Stomach (tissue), 9 donors: ENCODE data around the gene PCNX3. TPM values are rescaled to one million over a fixed set of nuclear protein-coding genes. Genes with fewer than 3 reads are reported as not detected.

Experiments used
- DNase-seq, 2 donors: peaks; one replicate each; pipeline versions ENCODE4 v3.0.0 to v3.0.0-alpha.2; 2013 to 2019
- H3K27ac ChIP-seq, 5 donors: fragments of 200-600 bp in 4 of 5; sonication (generic) in 4 of 5; one replicate each; pipeline ENCODE4 v1.5.1; 2013 to 2019; ENCODE audit warnings: mild to moderate bottlenecking in 1 of 5, moderate library complexity in 1 of 5
- H3K27me3 ChIP-seq, 3 donors: fragments of 200-600 bp; sonication (generic); one replicate each; pipeline ENCODE4 v1.5.1; 2017 to 2019; ENCODE audit warnings: mixed run types in 1 of 3
- H3K36me3 ChIP-seq, 4 donors: fragments of 200-600 bp; sonication (generic); 1 replicate in 3 of 4; 2 replicates in 1 of 4; pipeline ENCODE4 v1.5.1; 2016 to 2019
- H3K4me1 ChIP-seq, 4 donors: fragments of 200-600 bp; sonication (generic); one replicate each; pipeline ENCODE4 v1.5.1; 2016 to 2019
- H3K4me3 ChIP-seq, 4 donors: fragments of 200-600 bp; sonication (generic) in 3 of 4; one replicate each; pipeline ENCODE4 v1.5.1; 2016 to 2019; ENCODE audit warnings: mild to moderate bottlenecking in 1 of 4
- H3K9me3 ChIP-seq, 4 donors: fragments of 200-600 bp; sonication (generic); one replicate each; pipeline ENCODE4 v1.5.1; 2016 to 2019
- EP300 ChIP-seq: sonication (generic); formaldehyde crosslinking; IDR thresholded peaks from one replicate; pipeline ENCODE4 v1.6.1; 2017; ENCODE audit warnings: antibody characterized with exemption
- POLR2A ChIP-seq, 4 donors: fragments of 450-650 bp; IDR thresholded peaks; one replicate each; pipeline ENCODE4 v1.6.1; 2016; ENCODE audit warnings: antibody characterized with exemption in 4 of 4, control low read depth in 2 of 4, mild to moderate bottlenecking in 1 of 4, moderate library complexity in 1 of 4
- POLR2AphosphoS5 ChIP-seq, 3 donors: sonication (generic); formaldehyde crosslinking; IDR thresholded peaks; one replicate each; pipeline ENCODE4 v1.6.1; 2016; ENCODE audit warnings: antibody characterized with exemption in 3 of 3
- WGBS, 5 donors: extraction: QIAGEN DNeasy Blood & Tissue Kit in 3 of 5; methylation state at CpG; one replicate each; pipeline versions ENCODE4 v1.1.5 to v1.1.7; 2013 to 2018; 5-methylcytosine and 5-hydroxymethylcytosine counted together
- intact Hi-C: fragments of 100-400 bp; cut with DNase I; formaldehyde crosslinking; loops from one replicate; pipeline ENCODE4 v1.15.1; 2023; ENCODE audit warnings: low total_unique reads
- polyA plus RNA-seq, 3 donors: library from polyadenylated mRNA; stranded (reverse); fragments of 200-250 nt; gene quantifications; one replicate each; pipeline ENCODE4 v1.2.3, GENCODE V29; 2013
- total RNA-seq, 5 donors: library from RNA; depleted of rRNA; stranded (reverse); fragments of >200 nt; gene quantifications; one replicate each; pipeline versions ENCODE4 v1.1.0 to v1.2.3, GENCODE V29; 2014 to 2016
- TF ChIP-seq, protein P1 (sequence below), 7 experiments: fragments of 450-650 bp in 4 of 7; fragments of 200-600 bp in 3 of 7; sonication (generic) in 3 of 7; IDR thresholded peaks; one replicate each; pipeline ENCODE4 v1.5.1; 2016 to 2019; ENCODE audit warnings: antibody characterized with exemption in 7 of 7, control low read depth in 2 of 7, mild to moderate bottlenecking in 1 of 7
- donor health status: healthy with polysubstance abuse.
- donor health status: Bipolar disorder and iron deficiency.
- donor health status: healthy.

PCNX3 gene
- total and polyA plus RNA-seq, 8 donors, result 4.6 to 76.2 (median 22.0) TPM

DNA sequence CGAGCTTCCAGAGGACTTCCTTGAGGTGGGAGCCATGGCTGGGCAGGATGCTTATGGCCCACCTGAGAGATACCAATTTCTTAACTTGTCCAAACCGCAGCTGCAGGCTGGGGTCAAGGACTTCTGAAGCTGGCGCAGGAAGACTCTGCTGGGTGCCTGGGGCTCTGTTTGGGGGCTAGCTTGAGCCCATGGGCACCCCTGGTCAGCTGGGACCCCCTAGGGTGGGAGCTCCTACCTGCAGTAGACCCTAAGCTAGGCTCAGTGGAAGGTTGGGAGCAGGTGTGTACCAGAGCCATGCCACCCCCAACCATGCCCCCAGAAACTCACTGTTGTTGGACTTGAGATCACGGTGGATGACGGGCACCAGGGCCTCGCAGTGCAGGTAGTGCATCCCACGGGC lies 2.9 kb upstream of the PCNX3 start:
- H3K27me3 ChIP-seq, result no peaks in the 10 kb centered on the region
- H3K36me3 ChIP-seq, result peaks cover 7 to 60% (median 48%) of the 10 kb centered on the region in 4 donors
- H3K9me3 ChIP-seq, result no peaks in the 10 kb centered on the region
- 48 to 57% (median 55%) methylated on average over 5 to 7 of the region's 7 CpGs for WGBS, 5 donors
- H3K27ac ChIP-seq, result peak overlapping the region in 4 of 5 donors; percentile 93 to 99 (median 96)
- TF ChIP-seq EP300, result no peak
- no peak for TF ChIP-seq POLR2A (IDR thresholded peaks at IDR 0.05)
- no peak for TF ChIP-seq POLR2AphosphoS5 (IDR thresholded peaks at IDR 0.05)
- TF ChIP-seq, protein P1, sequence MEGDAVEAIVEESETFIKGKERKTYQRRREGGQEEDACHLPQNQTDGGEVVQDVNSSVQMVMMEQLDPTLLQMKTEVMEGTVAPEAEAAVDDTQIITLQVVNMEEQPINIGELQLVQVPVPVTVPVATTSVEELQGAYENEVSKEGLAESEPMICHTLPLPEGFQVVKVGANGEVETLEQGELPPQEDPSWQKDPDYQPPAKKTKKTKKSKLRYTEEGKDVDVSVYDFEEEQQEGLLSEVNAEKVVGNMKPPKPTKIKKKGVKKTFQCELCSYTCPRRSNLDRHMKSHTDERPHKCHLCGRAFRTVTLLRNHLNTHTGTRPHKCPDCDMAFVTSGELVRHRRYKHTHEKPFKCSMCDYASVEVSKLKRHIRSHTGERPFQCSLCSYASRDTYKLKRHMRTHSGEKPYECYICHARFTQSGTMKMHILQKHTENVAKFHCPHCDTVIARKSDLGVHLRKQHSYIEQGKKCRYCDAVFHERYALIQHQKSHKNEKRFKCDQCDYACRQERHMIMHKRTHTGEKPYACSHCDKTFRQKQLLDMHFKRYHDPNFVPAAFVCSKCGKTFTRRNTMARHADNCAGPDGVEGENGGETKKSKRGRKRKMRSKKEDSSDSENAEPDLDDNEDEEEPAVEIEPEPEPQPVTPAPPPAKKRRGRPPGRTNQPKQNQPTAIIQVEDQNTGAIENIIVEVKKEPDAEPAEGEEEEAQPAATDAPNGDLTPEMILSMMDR (IDR thresholded peaks at IDR 0.05), result no peak
- DNase-seq, result no peak
- peak overlapping the region; percentile 65 to 98 (median 79) for H3K4me3 ChIP-seq
- H3K4me1 ChIP-seq, result peaks cover 58 to 77% (median 71%) of the 10 kb centered on the region in 4 donors
- intact Hi-C loops, result no loop called here

DNA sequence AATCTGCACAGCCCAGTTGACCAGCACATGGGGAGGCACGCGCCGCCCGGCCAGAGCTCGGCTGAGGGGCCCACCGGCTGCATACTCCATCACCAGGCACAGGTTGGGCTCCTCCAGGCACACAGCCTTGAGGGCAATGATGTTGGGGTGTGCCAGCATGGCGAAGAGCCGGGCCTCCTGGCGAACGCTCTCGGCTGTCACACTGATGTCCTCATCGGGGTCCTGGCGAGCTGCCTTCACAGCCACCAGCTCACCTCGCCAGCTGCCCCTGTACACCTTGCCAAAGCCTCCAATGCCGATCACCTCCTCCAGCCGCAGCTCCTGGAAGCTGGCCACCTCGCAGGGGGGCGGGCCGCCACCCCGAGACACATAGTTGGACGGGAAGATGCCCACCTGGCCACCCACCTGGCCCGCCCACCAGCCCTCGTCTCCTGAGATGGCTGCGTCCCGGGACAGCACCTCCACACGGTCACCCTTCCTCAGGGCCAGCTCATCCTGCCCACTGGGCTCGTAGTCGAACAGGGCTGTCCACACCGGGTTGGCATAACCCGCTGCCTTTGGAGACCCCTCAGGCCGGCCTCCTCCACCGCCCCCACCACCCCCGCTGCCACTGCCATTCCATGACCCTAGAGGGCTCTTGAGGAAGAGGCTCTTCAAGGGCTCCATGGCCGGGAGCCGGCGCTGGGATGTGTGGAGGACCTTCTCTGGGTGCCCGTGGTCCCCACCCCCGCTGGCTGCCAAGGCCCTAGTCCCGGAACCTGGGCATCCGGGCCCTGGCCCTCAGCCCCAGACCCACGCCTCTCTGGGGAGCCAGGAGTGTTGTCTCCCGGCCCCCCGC lies 2.3 kb upstream of the PCNX3 start:
- no peaks in the 10 kb centered on the region for H3K27me3 ChIP-seq
- peak; percentile 42 to 50 for DNase-seq
- TF ChIP-seq EP300, result no peak
- TF ChIP-seq POLR2AphosphoS5 (IDR thresholded peaks at IDR 0.05), result no peak
- TF ChIP-seq POLR2A (IDR thresholded peaks at IDR 0.05), result no peak
- TF ChIP-seq, protein P1 (IDR thresholded peaks at IDR 0.05), result no peak
- H3K4me3 ChIP-seq, result peak overlapping the region; percentile 65 to 98 (median 79)
- H3K4me1 ChIP-seq, result peaks cover 56 to 75% (median 68%) of the 10 kb centered on the region in 4 donors
- WGBS, 5 donors, result 10 to 24% (median 14%) methylated on average over 21 to 43 of the region's 43 CpGs
- H3K9me3 ChIP-seq, result no peaks in the 10 kb centered on the region
- H3K27ac ChIP-seq, result peak overlapping the region; percentile 93 to 99 (median 95)
- intact Hi-C loops, result no loop called here
- H3K36me3 ChIP-seq, result peaks cover 13 to 60% (median 49%) of the 10 kb centered on the region in 4 donors

DNA sequence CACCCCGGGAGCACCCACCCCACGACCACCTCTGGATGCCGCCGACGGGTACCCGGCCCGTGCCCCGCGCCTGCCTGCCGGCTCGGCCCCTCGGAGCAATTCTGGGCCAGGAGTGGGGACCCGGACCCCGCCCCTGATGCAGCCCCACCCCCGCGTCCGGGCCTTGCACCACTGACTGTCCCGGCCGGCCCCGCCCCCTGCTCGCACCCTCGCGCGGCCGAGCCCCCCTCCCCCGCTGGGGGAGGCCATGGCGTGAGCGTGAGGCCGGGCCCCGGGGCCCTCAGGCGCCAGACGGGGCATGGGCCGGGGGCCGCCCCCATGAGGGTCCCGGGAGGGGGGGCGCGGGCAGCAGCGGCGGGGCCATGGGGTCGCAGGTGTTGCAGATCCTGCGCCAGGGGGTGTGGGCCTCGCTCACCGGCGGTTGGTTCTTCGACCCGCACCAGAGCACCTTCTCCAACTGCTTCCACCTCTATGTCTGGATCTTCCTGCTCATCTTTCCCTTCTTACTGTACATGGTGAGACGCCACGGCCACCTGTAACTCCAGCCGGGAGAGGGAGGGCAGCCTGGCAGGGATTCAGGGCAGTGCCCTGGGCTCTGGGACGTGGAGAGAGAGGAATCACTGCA lies 486 bp downstream of the PCNX3 start:
- peaks cover 35 to 60% (median 52%) of the 10 kb centered on the region in 4 donors for H3K36me3 ChIP-seq
- no peaks in the 10 kb centered on the region for H3K27me3 ChIP-seq

DNA sequence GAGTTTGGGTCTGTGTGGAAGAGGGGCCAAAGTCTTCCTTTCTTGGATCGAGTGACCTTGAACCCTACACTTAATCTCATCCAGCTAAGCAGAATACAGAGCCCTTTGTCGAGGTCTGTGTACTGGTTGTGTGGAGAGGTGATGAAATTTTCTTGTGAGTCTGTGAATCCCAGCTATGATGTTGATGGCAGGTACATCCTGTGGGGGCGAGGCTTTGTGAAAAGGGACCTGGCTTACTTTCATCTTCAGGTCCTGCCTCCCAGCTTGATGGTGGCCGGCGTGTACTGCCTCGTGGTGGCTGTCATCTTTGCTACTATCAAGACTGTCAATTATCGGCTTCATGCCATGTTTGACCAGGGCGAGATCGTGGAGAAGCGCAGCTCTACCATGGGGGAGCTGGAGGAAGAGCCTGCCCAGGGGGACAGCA lies 1.0 kb downstream of the PCNX3 start:
- TF ChIP-seq, protein P1 (IDR thresholded peaks at IDR 0.05), result no peak
- TF ChIP-seq POLR2AphosphoS5 (IDR thresholded peaks at IDR 0.05), result no peak
- no peak for TF ChIP-seq EP300
- TF ChIP-seq POLR2A (IDR thresholded peaks at IDR 0.05), result no peak
- DNase-seq, result no peak
- peaks cover 40 to 60% (median 54%) of the 10 kb centered on the region in 4 donors for H3K36me3 ChIP-seq
- H3K4me1 ChIP-seq, result peaks cover 35 to 55% (median 40%) of the 10 kb centered on the region in 4 donors
- intact Hi-C loops, result no loop called here
- H3K4me3 ChIP-seq, result peak overlapping the region; percentile 79 to 98 (median 98)
- no peaks in the 10 kb centered on the region for H3K27me3 ChIP-seq
- H3K27ac ChIP-seq, result peak overlapping the region in 3 of 5 donors; percentile 93 to 99 (median 95)
- H3K9me3 ChIP-seq, result no peaks in the 10 kb centered on the region
- WGBS, 5 donors, result 41 to 56% (median 45%) methylated on average over 10 of the region's 10 CpGs

More for the DNA sequence above, 486 bp downstream of the PCNX3 start:
- H3K9me3 ChIP-seq, result no peaks in the 10 kb centered on the region
- H3K4me1 ChIP-seq, result peaks cover 40 to 61% (median 46%) of the 10 kb centered on the region in 4 donors
- peak overlapping the region; percentile 93 to 99 (median 95) for H3K27ac ChIP-seq
- peak; percentile 37 to 72 for DNase-seq
- intact Hi-C loops, result no loop called here
- peak overlapping the region; percentile 79 to 98 (median 98) for H3K4me3 ChIP-seq
- TF ChIP-seq, protein P1 (IDR thresholded peaks at IDR 0.05), result no peak
- no peak for TF ChIP-seq POLR2A (IDR thresholded peaks at IDR 0.05)
- no peak for TF ChIP-seq POLR2AphosphoS5 (IDR thresholded peaks at IDR 0.05)
- no peak for TF ChIP-seq EP300
- 0 to 3% (median 1%) methylated on average over 8 to 50 of the region's 50 CpGs for WGBS, 5 donors
